ENCODE measurements around the gene BEST1.
A peak's percentile ranks its signal among the peaks of the same experiment; 100 is the strongest.
"Not testable (repeated sequence)": the region's sequence is repeated elsewhere in the genome, so short reads cannot be mapped to it uniquely, and the experiment has no call there.

BEST1 gene

DNA sequence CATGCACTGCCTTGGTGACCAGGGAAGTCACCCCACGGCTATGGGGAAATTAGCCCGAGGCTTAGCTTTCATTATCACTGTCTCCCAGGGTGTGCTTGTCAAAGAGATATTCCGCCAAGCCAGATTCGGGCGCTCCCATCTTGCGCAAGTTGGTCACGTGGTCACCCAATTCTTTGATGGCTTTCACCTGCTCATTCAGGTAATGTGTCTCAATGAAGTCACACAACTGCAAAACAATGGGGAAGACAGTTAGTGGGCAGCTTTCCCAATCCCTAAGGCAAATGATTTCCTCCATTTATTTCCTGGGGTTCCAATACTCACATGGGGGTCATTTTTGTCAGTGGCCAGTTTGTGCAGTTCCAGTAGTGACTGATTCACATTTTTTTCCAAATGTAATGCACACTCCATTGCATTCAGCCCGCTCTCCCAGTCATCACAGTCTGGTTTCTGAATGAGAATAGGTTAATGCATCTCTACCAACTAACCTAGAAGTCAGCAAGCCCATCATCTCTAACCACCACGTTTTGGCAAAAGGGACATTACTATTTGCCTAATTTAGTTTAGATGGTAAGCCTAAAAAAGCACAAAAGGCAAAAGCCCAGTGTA, 14.6 kb downstream of the BEST1 start:
- DNase-seq, result not testable (repeated sequence)

DNA sequence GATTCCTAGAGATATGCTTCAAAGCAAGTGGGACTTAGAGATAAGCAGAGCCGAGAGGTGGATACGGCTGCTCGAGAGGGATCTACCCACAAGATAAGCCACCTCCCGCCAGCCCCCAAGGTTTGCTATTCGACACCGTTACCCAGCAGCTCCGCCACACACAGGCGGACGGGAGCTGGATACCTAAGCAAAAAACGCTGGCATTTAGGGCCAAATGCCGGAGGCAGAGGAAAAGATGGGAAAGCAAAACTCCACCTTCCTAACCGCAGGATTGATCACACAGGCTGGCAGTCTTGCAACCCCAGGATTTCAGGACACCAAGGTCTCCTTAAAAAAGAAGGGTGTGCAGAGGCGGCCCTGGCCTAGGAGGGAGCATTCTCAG, 16.6 kb downstream of the BEST1 start:
- no peak for DNase-seq

DNA sequence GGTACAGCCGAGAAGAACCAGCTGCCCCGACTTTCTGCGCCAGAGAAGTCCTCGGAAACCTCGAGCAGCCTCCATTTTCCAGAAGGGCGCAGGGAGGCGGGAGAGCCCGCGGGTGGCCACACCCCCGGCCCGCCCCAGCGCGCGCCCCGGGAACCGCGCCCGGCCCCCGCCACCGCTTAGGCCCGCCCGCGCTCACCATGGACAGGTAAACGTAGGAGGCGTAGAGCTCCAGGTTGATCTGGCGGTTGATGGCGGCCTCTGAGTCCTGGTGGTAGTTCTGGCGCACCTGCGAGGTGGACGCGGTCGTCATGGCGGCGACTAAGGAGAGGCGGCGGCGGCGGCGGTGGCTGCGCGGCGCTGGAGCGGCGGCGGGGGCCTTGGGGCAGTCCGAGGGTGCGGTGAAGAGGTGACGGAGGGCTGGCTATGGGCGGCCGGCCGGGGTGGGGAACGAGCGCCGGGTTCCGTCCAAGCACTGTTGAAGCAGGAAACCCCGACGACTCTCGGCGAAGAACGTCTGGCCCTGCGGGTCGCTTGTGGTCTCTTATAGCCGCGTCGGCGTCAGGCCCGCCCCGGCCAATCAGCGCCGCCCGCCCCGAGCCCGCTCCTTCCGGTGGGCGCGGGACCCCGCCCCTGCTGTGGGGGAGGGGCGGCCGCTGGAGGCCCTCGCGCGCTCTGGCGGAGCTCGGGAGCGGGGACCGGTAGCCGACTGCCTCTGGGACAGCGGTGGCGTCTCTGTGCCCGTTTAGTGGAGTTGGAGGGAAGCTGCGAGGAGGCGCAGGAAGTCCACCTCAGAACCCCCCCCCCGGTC, 17.2 kb downstream of the BEST1 start, which contains the start of gene FTH1:
Gene FTH1, minus strand, starts transcription at position 519 of the 808 bp plus-strand sequence. Its CDS starts 209 bp downstream, at position 310.
- DNase-seq, result peak; percentile 89

DNA sequence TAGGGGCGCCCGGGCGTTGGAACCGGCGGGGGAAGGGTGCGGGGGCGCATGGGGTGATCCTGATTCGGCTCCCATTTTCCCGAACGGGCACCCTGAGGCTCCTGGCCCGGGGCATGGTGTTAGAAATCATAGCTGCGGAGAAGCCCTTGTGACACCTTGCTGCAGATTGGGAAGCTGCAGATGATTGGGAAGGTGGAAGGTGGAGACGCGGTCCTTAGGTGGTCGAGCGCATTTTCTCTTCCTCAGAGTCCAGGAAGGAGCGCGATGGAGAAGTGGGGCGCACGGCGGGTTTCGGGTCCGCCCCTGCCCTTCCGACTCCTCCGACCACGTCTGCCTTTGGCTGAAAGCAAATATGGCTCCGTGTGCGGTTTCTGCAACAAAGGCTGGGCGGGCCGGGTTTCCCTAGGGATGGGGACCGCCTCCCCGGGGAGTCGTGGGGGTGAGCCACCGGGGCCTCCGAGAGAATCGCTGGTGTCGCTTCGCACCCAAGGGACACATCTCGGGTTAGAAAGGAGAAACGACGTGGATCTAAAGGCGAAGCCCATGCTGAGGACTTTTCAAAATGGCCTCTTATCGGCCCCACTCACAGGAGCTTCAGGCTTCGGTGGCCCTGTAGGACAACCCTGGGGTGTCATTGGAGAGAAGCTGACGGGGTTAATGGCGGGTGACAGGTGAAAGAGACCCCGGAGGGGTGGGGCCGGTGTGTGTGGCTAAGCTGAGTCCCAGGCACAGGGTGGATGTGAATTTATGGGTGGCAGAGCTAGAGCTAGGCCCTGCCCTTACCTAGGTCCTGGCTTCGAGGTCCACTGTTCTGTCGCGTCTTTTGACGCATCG, 18.0 kb downstream of the BEST1 start:
- no peak for DNase-seq

DNA sequence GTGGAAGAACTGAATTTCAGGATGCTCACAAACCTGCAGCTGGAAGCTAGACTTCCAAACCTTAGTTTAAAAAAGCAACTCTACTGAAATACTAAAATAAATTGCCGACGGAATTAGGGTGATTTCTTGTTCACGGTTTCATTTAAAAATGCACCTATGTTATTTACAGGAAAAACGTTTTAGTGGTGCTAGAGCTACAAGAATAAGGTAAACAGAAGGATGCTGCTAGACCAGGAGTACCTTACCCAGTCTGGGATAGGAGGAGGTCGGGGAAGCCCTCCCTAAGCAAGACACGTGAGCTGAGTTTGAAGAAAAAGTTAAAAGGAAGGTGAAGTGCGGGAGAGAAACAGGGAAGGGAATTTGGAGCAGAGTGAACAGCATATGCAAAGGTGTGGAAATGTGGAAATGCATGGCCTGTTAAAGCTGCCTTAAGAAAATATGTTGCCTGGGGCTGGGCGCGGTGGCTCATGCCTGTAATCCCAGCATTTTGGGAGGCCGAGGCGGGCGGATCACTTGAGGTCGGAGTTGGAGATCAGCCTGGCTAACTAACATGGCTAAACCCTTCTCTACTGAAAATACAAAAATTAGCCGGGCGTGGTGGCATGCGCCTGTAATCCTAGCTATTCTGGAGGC, 18.7 kb downstream of the BEST1 start:
- DNase-seq, result no peak

DNA sequence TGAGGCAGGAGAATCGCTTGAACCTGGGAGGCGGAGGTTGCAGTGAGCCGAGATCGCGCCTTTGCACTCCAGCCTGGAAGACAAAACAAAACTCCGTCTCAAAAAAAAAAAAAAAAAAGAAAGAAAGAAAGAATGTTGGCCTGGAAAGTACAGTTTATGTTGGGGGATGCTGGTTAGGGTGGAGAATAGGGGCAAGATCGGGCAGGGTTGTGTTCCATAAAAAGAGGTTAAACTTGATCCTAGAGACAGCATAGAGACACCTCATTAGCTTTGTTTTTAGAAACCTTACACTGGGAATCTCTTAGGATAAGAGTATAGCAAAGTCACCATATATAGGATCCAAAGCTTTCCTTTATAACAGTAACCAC, 19.2 kb downstream of the BEST1 start:
- no peak for DNase-seq

DNA sequence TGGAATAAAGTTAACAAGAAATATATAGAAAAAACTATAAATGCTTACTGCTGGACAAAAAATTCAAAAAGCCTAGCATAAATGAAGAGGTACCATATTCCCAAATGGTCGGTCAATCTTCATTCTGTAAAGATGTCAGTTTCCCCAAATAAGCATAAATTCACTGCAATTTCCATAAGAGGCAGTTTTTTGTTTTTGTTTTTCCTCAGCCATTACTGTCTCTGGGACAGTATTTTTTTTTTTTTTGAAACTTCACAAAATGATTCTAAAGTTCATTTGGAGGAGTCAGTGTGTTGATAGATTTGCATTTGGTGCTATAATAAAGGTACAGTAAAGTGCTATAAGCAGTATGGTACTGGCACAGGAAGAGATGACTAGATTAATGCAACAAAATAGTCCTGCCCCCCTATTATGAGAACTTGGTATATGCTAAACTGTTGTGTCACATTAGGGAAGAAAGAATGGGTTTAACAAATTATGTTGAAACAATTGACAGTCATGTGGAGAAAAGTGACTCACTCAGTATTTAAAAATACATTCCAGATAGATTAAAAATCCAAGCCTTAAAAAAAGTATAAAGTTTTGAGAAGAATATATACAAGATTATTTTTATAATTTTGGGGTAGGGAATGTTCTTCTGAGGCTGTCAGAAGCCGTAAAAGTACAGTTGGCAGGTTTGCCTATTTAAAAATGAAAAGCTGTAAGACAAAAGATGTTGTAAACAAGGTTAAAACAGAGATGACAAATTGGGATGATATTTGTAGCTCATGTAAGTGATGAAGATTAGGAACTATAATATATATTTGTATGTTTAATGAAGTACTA, 19.9 kb downstream of the BEST1 start:
- DNase-seq, result peak; percentile 92

DNA sequence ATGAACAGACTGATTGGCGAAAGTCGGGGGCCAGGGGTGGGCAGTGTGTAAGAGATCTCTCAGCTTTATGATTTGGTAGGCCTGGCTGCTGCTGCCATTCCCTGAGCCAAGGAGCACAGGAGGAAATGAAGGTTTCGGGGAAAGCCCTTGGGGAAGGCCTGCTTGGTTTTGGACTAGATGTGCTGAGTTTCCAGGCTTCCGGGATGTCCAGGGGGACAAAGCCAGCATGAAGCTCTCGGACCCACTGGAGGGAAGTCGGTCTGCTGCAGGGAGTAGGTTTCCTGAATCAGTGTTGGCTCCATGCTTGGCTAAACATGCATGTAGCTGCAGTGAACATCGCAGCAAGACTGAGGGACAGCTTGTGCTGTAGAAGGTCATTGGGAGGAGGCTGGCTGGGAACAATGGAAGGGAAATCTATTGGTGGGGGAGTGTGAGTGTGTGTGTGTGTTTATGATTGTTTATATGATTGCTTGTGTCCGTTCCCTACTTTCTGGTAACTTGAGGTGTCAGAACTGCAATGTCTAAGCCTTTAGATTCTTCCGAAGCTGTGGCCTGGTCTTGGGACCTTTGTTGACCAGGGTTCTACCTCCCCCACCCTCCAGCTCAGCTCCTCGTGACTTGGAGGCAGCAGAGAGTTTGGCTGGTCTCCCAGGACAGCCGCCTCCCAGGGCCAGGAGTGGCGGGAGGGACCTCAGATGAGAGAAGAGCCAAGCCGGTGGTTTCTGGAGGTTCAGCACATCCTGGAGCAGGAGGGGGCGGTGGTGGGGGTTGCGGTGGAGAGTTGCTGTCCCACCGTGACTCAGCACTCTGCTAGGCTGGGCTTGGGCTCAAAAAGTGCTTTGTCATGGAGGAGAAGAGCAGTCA, 21.3 kb downstream of the BEST1 start:
- DNase-seq, result peak; percentile 99

DNA sequence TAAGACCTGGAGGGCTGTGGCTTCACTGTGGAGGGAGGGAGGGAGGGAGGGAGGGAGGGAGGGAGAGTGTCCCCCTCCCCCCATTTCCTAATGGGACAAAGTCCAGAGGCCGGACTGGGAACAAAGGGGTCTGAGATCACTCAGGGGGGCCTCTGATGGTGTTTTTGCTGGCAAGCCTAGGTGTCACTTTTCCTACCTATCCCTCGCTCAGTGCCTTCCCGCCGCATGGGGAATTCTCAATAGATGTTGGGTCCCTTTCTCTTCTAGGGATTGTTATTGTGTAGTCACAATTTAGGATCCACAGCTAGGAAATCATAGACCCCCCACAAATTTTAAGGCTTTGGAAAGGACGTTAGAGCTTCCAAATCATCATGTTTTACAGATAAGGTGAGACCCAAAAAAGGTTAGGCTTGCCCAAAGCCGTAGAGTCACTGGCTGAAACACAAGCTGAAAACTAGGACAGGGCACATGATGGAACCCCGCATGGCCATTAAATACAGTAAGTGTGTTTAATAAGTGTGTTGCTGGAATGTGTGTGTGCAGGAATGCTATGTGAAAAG, 22.0 kb downstream of the BEST1 start:
- no peak for DNase-seq

DNA sequence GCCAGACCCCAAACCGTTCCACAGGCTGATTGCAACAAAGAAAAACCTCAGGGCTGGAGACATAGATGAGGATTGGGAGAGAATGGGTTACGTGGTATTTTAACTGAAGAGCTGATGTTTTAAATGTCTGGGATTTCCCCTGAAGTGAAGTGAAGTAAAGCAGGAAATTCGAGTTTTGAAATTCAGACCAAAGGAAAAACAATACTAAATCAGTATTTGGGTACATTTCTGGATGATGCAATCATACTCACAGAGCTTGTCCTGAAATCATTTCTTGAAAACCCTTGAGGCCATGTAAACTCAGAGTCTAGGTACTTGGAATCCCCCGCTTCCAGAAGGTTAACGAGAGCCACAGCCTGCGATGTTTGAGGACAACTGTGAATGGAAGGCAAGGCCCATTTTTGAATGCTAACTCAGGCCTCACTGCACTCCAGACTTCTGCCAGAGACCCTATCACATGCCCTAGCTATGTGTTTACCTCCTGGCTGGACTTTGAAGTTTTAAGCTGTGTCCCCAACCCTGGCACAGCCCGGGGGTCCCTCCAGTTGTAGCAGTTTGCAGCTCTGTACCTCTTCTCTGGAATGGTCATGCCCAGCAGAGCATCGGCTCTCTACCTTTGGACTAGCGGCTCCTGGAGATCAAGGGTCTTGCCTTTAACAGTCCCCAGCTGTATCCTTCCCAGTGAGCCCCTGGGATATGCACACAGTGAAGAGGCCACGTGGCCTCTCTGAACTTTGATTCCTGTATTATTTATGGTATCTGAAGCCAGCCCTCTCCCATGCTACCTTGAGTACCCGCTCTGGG, 22.7 kb downstream of the BEST1 start:
- peak; percentile 84 for DNase-seq

DNA sequence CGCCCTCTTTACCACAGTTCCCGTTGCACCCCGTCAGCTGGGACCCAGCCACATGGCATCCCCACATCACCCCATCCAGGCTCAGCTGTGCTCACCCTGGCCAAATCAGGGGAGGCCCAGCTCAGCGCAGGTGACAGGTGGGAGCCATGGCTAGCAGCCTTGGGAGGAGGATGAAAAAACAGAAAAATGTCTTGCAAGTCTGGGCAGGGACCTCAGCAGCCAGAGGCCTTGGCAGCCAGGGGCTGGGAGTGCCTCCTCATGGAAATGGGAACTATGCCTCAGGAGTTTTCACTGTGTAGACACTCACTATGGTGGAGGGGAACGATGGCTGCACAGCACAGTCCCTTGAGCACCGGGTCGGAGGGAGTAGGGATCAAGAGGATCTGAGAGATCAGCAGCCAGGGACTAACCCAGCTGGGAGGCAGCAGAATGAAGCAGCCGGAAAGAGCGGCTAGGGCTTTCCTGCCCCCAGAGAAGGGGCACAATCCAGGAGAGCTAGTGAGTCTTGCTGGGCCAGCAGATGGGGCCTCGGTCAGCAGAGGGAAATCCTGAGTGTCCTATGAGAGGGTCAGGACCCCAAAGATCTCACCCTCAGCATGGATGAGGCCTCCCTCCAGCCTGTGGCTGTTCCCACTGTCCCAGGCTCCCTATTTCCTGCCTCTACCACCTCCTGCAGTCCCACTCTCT, 23.5 kb downstream of the BEST1 start:
- no peak for DNase-seq

DNA sequence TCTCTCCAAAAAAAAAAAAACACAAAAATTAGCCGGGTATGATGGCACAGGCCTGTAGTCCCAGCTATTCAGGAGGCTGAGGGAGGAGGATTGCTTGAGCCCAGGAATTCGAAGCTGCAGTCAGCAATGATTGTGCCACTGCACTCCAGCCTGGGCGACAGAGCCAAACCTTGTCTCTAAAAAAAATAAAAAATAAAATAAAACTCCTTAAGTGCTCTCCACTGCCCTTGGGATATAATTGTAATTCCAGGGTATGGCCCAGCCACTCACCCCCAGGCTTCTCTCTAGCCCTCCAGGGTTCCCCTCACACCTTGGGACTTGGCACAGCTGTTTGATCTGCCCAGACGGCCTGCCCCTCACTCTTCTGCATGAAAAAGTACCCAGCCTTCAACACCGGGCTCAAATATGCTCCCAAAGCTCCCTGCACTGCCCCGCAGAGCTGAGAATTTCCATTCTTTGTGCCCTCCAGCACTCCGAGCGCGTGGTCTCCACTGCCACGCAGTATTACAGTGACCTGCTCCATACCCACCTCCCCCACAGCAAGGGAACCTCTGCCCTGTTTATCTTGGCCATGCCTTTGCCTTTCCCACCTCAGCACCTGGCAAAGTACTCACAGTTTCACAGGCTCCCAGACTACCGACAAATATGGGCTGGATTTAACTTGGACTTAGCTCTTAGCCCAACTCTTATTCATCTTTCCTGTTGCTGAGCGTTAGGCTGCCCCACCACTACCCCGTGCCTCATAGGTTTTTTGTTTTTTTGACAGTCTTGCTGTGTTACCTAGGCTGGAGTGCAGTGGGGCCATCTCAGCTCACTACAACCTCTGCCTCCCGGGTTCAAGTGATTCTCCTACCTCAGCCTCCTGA, 24.8 kb downstream of the BEST1 start:
- DNase-seq, result no peak

DNA sequence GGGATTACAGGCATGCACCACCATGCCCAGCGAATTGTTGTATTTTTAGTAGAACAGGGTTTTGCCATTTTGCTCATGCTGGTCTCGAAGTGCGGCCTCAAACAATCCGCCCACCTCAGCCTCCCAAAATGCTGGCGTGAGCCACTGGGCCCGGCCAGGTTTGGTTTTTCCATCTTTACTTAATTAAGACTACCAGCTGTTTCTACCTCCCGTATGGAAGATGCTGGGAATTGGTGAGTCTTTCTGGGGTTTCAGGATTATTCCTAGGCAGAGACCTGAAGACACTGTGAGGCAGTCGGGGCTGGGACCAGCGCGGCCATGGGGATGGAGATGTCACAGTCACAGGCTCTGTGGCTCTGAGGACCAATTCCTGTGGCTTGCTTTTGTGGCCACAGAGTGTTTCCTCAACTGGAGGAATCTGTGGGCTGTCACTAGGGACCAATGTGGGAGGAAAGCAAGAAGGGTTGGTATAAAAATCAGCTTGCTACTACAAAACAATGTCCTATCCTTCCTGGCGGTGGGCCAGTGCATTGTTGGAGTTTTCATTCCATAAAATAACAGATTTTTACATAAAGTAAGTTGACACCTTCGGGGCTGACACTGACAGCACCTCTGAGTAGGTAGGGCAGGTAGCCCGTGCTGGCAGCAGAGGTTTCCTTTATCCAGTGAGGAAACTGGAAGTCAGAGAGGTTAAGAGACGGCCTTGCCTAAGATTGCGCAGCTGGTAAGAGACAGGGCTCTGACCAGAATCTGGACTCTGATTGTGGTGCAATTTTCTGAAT, 25.7 kb downstream of the BEST1 start:
- peak; percentile 39 for DNase-seq

DNA sequence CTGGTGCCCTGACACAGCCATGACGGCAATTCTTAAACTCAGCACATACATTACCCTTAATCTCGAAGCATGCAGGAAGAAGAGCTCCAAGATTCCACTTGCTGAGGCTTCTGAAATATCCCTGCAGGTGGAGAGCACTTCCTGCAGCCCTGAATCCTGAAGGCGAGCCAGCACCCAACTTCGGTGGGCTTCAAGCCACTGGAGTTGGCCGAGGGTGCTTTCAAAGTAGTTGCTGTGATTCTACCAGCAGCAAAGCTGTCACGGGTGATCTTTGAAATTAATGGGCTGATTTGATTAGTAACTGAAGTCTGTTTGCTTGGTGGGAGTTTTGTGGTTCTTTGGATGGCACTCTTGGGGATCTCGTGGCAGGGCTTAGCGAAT, 26.3 kb downstream of the BEST1 start:
- no peak for DNase-seq

DNA sequence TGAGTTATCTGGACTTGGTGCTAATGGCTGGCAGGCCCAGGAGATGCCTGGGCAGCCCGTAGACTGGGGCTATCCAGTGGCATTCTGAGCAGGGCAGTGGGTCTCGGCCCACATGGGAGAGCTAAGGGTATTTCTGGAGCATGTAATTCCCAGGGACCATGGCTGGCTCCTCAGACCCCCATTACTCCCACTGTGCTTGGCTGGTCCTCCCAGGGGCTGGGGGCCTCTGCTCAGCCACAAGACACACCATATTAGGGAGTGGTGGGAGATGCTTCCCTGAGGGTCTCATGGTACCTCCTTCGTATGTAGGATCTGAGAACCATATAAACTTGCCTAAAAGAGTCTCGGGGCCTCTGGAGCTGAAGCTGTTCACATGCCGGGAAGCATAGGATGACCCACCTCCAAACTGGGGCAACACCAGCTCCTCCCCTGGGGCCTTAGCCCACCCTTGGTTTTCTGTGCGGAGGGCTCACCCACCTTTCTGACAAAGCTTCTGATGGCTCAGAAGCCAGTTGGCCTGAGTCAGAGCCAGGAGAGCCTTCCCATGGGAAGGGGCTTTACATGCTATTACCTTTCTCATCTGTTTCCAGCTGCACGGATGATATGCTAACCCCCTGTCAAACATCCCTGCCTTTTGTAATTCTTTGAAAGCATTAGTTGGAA, 26.8 kb downstream of the BEST1 start:
- DNase-seq, result no peak

Data from fibroblast of skin of back (primary cell).